Heart right ventricle (tissue), 16 donors: Measurements from ENCODE around the gene MTURN. TPM values are rescaled to one million over a fixed set of nuclear protein-coding genes. Genes with fewer than 3 reads are reported as not detected.
A peak's percentile ranks its signal among the peaks of the same experiment; 100 is the strongest.
"Not testable (repeated sequence)": the region's sequence is repeated elsewhere in the genome, so short reads cannot be mapped to it uniquely, and the experiment has no call there.

ENCODE experiments used
- ATAC-seq, 8 donors: fragments of 200-7000 bp; cut with Tn5 transposase; one replicate each; pipeline ENCODE4 v1.9.1; 2020; ENCODE audit warnings: mild to moderate bottlenecking in 8 of 8, moderate library complexity in 8 of 8, moderate number of reproducible peaks in 1 of 8
- DNase-seq, 2 donors: peaks; one replicate each; pipeline ENCODE4 v3.0.0-alpha.2; 2020
- H3K27ac ChIP-seq, 10 donors: fragments of 200-600 bp; sonication (generic) in 2 of 10; one replicate each; pipeline versions ENCODE4 v1.5.0 to v1.8.0; 2020 to 2022; ENCODE audit warnings: mild to moderate bottlenecking in 3 of 10
- H3K27me3 ChIP-seq, 7 donors: fragments of 200-600 bp; one replicate each; pipeline ENCODE4 v1.8.0; 2021 to 2022; ENCODE audit warnings: mild to moderate bottlenecking in 2 of 7
- H3K36me3 ChIP-seq, 9 donors: fragments of 200-600 bp; sonication (generic) in 1 of 9; one replicate each; pipeline versions ENCODE4 v1.5.0 to v1.8.0; 2020 to 2022; ENCODE audit warnings: mild to moderate bottlenecking in 2 of 9
- H3K4me1 ChIP-seq, 9 donors: fragments of 200-600 bp; sonication (generic) in 1 of 9; one replicate each; pipeline versions ENCODE4 v1.5.0 to v1.8.0; 2020 to 2022; ENCODE audit warnings: mild to moderate bottlenecking in 4 of 9
- H3K4me3 ChIP-seq, 10 donors: fragments of 200-600 bp; sonication (generic) in 2 of 10; one replicate each; pipeline versions ENCODE4 v1.5.0 to v1.8.0; 2020 to 2022; ENCODE audit warnings: mild to moderate bottlenecking in 7 of 10, moderate library complexity in 2 of 10
- H3K9me3 ChIP-seq, 11 donors: fragments of 200-600 bp in 10 of 11; sonication (generic) in 2 of 11; one replicate each; pipeline versions ENCODE4 v1.5.0 to v1.8.0; 2013 to 2022; ENCODE audit warnings: mild to moderate bottlenecking in 2 of 11, control low read depth in 1 of 11, moderate library complexity in 1 of 11
- CTCF ChIP-seq, 9 donors: fragments of 200-600 bp; sonication (generic) in 2 of 9; IDR thresholded peaks; one replicate each; pipeline versions ENCODE4 v1.5.0 to v1.8.0; 2021 to 2022; ENCODE audit warnings: antibody characterized with exemption in 9 of 9, mild to moderate bottlenecking in 5 of 9, moderate library complexity in 1 of 9
- WGBS, 2 donors: extraction: QIAGEN DNeasy Blood & Tissue Kit; methylation state at CpG; one replicate each; pipeline ENCODE4 v1.1.7; 2013; ENCODE audit warnings: inconsistent platforms in 1 of 2; 5-methylcytosine and 5-hydroxymethylcytosine counted together
- intact Hi-C, 10 donors: fragments of 100-400 bp; cut with DNase I; formaldehyde crosslinking; loops; one replicate each; pipeline versions ENCODE4 v1.11.1 to v1.14.2; 2022
- polyA plus RNA-seq, 2 donors: library from polyadenylated mRNA; stranded (reverse); fragments of 200-250 nt; gene quantifications; one replicate each; pipeline ENCODE4 v1.2.3, GENCODE V29; 2013
- total RNA-seq, 10 donors: library from RNA; stranded (reverse); fragmentation: NEBNext Ultra II Directional in 3 of 10; extraction: Animal tissue kit (Norgen Biotek cat#: 25700) in 3 of 10; gene quantifications; one replicate each; pipeline versions ENCODE4 v1.2.1 to v1.2.4, GENCODE V29; 2021 to 2023
- donor health status: Arrhythmogenic right ventricular cardiomyopathy.
- donor health status: ischemic (EF 13 %, LVEDD 7.1; RV severe dilation, severe dysfunction).
- donor health status: healthy with polysubstance abuse.
- donor health status: DM: no; HTN: yes; CAD: no.
- donor health status: DM: no; HTN: no; CAD: no.
- donor health status: ischemic (EF 25% LVEDD 6.9; RV normal size, moderate dysfunction).
- donor health status: ischemic (EF 25% LVEDD 5.7; RV mildly dilated, moderate dysfunction).
- donor health status: healthy.
- donor health status: DM: yes; HTN: yes; CAD: no.
- donor health status: Ischemic cardiomyopathy.
- donor health status: ischemic (EF 35%, LVEDD 5.7; RV mildly dilated, moderate dysfunction).
- donor health status: nonischemic (EF 11% LVEDD 7.7; RV severe dilation, severe dysfunction).
- donor health status: DM: yes; HTN: yes; CAD: no.
- donor health status: PGD.
- donor health status: ischemic (EF 29% LVEDD 5.4; RV normal size, mild dysfunction).
- donor health status: nonischemic (EF 23%, LVEDD 6.1; RV moderate dilation, normal function).

Gene MTURN
- total and polyA plus RNA-seq, 12 donors, result 8.8 to 46.4 (median 29.0) TPM

- ATAC-seq, result no peak
- H3K27me3 ChIP-seq, result no peaks in the 10 kb centered on the region
- peaks cover 0 to 9% (median 0%) of the 10 kb centered on the region in 9 donors for H3K36me3 ChIP-seq
- H3K9me3 ChIP-seq, result peaks cover 0 to 3% (median 0%) of the 10 kb centered on the region in 11 donors
- no peak for DNase-seq
- 55 to 59% methylated on average over 3 of the region's 3 CpGs for WGBS, 2 donors
- no peak overlapping the region for H3K4me3 ChIP-seq
- H3K4me1 ChIP-seq, result peaks cover 0 to 4% (median 0%) of the 10 kb centered on the region in 9 donors
- intact Hi-C loops, result no loop called here
- TF ChIP-seq CTCF (IDR thresholded peaks at IDR 0.05), result no peak
- no peak overlapping the region for H3K27ac ChIP-seq
These were observed 44.7 kb upstream of the MTURN start for GRCh38 chr7:30090111-30090510.

- H3K4me3 ChIP-seq, result no peak overlapping the region
These were observed 43.3 kb upstream of the MTURN start for GRCh38 chr7:30091491-30091912.

GRCh38 chr7:30091987-30092386, 42.8 kb upstream of the MTURN start:
- 84 to 86% methylated on average over 5 of the region's 5 CpGs for WGBS, 2 donors
- DNase-seq, result no peak
- H3K27ac ChIP-seq, result peak overlapping the region in 4 of 10 donors; percentile 3 to 57 (median 18)
- H3K9me3 ChIP-seq, result peaks cover 0 to 8% (median 0%) of the 10 kb centered on the region in 11 donors
- TF ChIP-seq CTCF (IDR thresholded peaks at IDR 0.05), result no peak
- no peaks in the 10 kb centered on the region for H3K36me3 ChIP-seq
- intact Hi-C loops, result no loop called here
- ATAC-seq, result peak in 2 of 8 donors; percentile 4 to 46
- H3K4me3 ChIP-seq, result no peak overlapping the region
- H3K4me1 ChIP-seq, result peaks cover 0 to 4% (median 0%) of the 10 kb centered on the region in 9 donors
- H3K27me3 ChIP-seq, result no peaks in the 10 kb centered on the region

More at GRCh38 chr7:30091491-30091912, 43.3 kb upstream of the MTURN start:
- ATAC-seq (peak in 4 of 8 donors; percentile 41 to 70 (median 59)), DNase-seq (no peak)
- TF ChIP-seq CTCF (IDR thresholded peaks at IDR 0.05), result no peak
- 72 to 76% methylated on average over 2 of the region's 2 CpGs for WGBS, 2 donors
- Histone ChIP-seq H3K9me3 (peaks cover 0 to 8% (median 0%) of the 10 kb centered on the region in 11 donors), H3K4me1 (peaks cover 0 to 4% (median 0%) of the 10 kb centered on the region in 9 donors), H3K27ac (peak overlapping the region in 3 of 10 donors; percentile 10 to 57 (median 26)), H3K27me3 (no peaks in the 10 kb centered on the region), H3K36me3 (no peaks in the 10 kb centered on the region)
- intact Hi-C loops, result no loop called here

- WGBS, 2 donors, result 78 to 88% methylated on average over 5 of the region's 5 CpGs
- Histone ChIP-seq H3K27ac (peak overlapping the region in 1 of 10 donors; percentile 58), H3K4me1 (peaks cover 0 to 4% (median 0%) of the 10 kb centered on the region in 9 donors), H3K36me3 (no peaks in the 10 kb centered on the region), H3K27me3 (no peaks in the 10 kb centered on the region), H3K4me3 (no peak overlapping the region), H3K9me3 (peaks cover 0 to 9% (median 0%) of the 10 kb centered on the region in 11 donors)
- peak in 1 of 2 donors; percentile 11 for DNase-seq
- intact Hi-C loops, result no loop called here
- no peak for TF ChIP-seq CTCF (IDR thresholded peaks at IDR 0.05)
- ATAC-seq, result peak in 5 of 8 donors; percentile 22 to 93 (median 44)
These were observed 41.3 kb upstream of the MTURN start for GRCh38 chr7:30093420-30093952.

GRCh38 chr7:30098599-30098998, 36.2 kb upstream of the MTURN start:
- ATAC-seq, intact Hi-C loops: not testable (repeated sequence)
- 96 to 97% methylated on average over 21 of the region's 21 CpGs for WGBS, 2 donors

More at GRCh38 chr7:30098599-30098998, 36.2 kb upstream of the MTURN start:
- not testable (repeated sequence) for H3K36me3 ChIP-seq, H3K4me3 ChIP-seq, H3K27me3 ChIP-seq, DNase-seq, H3K4me1 ChIP-seq, H3K27ac ChIP-seq
- H3K9me3 ChIP-seq, result peaks cover 0 to 13% (median 0%) of the 10 kb centered on the region in 11 donors
